ENCODE results near the gene MYCN.
"Not testable (repeated sequence)": the region's sequence is repeated elsewhere in the genome, so short reads cannot be mapped to it uniquely, and the experiment has no call there.

Gene MYCN

GRCh38 chr2:15945909-15946705, 5.8 kb downstream of the MYCN start:
- no peak for DNase-seq

- no peak for DNase-seq
Measured at GRCh38 chr2:15946983-15947382, 6.6 kb downstream of the MYCN start.

GRCh38 chr2:15947431-15947830, 7.1 kb downstream of the MYCN start:
- DNase-seq = no peak

GRCh38 chr2:15948704-15948957, 8.3 kb downstream of the MYCN start:
- no peak for DNase-seq

- no peak for DNase-seq
Measured at GRCh38 chr2:15949126-15949525, 8.8 kb downstream of the MYCN start.

GRCh38 chr2:15949551-15949950, 9.2 kb downstream of the MYCN start:
- DNase-seq = no peak

- DNase-seq = no peak
Measured at GRCh38 chr2:15950088-15950952, 10.0 kb downstream of the MYCN start.

GRCh38 chr2:15951936-15952335, 11.6 kb downstream of the MYCN start:
- DNase-seq = not testable (repeated sequence)

DNA sequence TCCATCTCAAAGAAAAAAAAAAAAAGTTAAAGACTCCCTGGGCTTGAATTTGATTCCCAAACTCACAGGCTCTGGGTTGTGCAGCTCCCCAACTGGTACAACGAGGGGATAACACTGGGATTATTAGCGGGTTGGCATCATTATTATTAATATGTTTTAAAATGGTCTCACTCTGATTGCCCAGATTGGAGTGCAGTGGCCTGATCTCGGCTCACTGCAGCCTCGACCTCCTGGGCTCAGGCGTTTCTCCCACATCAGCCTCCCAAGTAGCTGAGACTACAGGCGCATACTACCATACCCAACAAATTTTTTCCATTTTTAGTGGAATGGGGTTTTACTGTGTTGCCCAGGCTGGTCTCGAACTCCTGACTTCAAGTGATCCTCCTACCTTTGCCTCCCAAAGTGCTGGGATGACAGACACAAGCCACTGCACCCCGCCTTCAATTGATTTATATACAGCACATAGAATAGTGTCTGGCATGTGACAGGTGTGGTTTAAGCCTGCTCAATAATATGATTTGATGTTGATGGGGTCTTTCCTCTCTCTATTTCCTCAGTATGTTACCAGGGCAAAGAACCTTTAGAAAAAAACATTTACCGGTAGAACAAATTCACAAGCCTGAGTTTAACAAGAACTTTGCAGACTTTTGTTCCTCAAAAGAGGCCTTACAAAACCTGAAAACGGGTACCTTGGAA, 12.2 kb downstream of the MYCN start:
- DNase-seq = no peak

DNA sequence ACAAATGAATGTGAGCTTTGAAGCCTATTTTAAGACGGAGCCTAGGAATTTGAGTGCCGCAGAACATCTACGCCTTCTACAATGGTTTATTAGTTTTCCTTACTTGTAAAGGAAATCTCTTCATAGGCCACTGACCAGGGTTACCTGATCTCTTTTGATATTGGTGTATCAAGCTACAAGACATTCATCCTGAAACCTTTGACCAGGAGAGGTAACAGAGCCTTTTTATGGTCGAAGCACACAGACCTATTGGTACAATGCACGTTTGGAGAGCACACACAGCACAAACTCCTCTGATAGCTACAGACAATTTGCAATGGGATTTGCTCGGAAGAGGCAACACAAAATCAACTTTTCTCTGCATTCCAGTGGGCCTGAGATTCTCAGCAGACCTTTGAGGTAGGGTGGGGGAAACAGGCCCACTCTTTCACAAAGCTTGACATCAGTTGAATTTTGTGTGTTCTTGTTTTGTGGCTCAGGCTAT, 12.8 kb downstream of the MYCN start:
- DNase-seq = no peak

DNA sequence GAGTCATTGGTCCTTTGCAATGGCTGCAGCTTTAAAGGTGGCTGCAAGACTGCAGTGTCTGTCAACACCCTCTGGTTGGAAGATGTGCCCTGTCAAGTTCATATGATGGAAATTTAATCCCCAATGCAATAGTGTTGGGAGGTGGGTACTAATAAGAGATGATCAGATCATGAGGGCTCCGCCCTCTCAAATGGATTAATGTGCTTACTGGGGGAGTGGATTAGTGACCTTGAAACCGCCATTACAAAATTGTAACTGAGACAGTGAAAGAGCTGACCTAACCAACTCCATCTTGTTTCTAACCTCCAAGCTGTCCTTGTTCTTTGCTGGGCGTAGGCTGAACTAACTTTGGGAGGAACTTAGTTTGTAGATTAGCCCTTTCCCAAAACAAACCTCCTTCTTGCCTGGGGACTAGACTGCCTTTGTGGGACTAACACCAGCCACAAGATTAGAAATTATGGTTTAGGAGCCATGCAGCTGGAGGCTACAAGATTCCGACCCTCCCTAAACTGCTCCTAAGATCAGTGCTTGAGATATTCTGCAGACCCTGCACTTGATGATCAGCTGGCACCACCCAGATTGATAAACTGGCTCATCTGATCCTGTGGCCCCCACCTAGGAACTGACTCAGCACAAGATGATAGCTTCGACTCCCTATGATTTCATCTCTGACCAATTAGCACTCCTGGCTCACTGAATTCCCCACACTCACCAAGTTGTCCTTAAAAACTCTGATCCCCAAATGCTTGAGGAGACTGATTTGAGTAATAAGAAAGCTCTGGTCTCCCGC, 13.7 kb downstream of the MYCN start:
- DNase-seq = no peak

DNA sequence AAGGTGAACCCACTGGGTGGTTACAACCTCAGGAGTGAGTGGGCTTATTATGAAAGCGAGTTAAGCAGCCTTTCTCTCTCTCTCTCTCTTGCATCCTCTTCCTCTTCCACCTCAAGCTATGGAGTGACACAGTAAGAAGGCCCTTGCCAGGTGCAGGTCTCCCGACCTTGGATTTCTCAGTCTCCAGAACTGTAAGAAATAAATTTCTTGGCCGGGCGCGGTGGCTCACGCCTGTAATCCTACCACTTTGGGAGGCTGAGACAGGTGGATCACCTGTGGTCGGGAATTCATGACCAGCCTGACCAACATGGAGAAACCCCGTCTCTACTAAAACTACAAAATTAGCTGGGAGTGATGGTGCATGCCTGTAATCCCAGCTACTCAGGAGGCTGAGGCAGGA, 14.4 kb downstream of the MYCN start:
- DNase-seq = no peak

DNA sequence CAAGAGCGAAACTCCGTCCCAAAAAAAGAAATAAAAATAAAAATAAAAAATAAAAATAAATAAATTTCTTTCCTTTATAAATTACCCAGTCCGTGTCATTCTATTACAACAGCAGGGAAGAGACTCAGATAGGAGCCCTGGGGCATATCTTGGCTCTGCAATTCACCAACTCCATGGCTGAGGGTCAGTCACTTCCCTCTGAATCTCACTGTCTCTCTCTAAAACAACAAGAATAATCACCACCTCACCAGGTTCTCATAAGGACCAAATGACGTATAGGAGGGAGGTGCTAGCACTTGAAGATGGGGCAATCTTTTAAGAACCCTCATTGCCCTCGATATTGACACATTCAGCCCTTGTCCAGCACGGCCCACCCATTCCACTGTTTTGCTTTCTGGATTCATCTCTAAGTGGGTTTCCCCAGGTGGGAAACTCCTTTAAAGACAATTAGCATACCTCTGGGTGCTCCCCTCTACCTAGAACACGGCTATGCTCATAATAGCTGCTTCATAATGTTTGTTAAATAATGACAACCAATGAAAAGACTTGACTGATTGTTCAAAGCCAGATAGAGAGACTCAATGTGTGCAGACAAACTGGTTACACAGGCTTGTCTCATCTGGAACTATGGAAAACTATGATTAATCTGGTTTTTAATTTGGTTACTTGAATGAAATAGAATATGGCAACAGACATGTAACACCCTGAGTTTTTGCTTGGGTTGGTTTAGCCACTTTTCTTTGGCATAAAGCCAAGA, 15.1 kb downstream of the MYCN start:
- DNase-seq = no peak

GRCh38 chr2:15956230-15956629, 15.9 kb downstream of the MYCN start:
- no peak for DNase-seq

DNA sequence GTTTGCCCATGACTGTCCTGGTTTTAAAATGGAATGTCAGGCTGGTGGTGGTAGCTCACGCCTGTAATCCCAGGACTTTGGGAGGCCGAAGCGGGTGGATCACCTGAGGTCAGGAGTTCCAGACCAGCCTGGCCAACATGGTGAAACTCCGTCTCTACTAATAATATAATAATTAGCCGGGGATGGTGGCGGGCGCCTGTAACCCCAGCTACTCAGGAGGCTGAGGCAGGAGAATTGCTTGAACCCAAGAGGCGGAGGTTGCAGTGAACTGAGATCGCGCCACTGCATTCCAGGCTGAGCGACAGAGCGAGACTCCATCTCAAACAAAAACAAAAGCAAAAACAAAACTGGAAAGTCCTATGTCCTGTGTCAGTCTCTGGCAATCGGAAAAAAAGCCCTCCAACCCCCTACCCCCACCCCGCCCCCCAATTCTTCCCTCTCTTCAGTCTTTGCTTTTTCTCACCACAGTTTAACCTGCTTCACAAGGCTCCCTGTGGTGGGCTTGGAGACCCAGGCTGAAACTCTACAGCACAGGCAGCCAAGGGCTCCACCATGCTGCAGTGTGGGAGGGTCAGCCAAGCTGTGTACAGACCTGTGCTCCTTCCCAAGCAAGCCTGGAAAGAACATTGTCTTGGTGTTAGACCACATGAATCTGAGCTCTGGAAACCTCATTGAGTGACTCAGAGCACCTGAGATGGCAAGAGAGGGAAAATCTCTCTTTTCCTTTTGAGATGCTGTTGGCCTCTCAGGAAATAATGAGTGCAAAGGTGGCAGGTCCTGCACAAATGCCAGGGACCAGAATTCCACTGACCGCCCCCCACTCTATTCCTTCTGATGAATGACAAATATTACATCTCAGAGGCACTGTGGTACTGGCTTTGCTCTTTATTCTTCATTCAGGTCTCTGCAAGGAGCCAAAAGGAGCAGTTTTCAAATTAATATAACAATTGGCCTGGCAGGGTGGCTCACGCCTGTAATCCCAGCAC, 16.7 kb downstream of the MYCN start:
- DNase-seq = no peak

- DNase-seq = no peak
Measured at GRCh38 chr2:15957881-15958713, 17.7 kb downstream of the MYCN start.

GRCh38 chr2:15959331-15960153, 19.2 kb downstream of the MYCN start:
- DNase-seq = no peak

- not testable (repeated sequence) for DNase-seq
Measured at GRCh38 chr2:15960154-15960520, 19.8 kb downstream of the MYCN start.
